ENCODE measurements around the gene EVI5.

- no peak for TF ChIP-seq CTCF (IDR thresholded peaks at IDR 0.05)
- no peak for TF ChIP-seq POLR2A (IDR thresholded peaks at IDR 0.05)
Observed at GRCh38 chr1:92762355-92762754, 22.6 kb downstream of the EVI5 start.

Measured in Peyer's patch (tissue), 4 donors.